ENCODE measurements around the gene STX8. TPM values are rescaled to one million over a fixed set of nuclear protein-coding genes. Genes with fewer than 3 reads are reported as not detected.

STX8 gene
- total RNA-seq, 4 donors from 2014 or later = 58.6 to 86.9 (median 66.3) TPM

DNA sequence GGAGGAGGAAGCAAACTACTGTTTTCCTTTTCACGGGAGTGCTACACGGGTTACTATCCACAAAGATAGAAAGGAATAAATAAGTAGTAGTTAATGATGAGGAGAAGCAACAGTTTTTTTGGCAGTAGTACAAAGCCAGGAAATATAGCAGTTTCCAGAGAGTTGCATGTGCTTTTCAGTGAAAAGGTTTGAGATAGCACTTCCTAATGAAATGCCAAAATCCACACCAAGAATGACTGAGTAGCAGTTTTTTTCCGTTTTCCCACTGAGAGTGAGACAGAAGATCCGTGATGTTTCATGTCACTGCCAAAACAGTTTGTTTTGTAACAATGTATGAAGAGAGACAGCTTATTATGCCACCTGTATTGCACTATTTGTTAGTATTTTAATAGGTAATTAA is 129.1 kb downstream of the STX8 start:
- ATAC-seq (ENCODE audit: low FRiP score) = no peak
- TF ChIP-seq CTCF (IDR thresholded peaks at IDR 0.05) = no peak

DNA sequence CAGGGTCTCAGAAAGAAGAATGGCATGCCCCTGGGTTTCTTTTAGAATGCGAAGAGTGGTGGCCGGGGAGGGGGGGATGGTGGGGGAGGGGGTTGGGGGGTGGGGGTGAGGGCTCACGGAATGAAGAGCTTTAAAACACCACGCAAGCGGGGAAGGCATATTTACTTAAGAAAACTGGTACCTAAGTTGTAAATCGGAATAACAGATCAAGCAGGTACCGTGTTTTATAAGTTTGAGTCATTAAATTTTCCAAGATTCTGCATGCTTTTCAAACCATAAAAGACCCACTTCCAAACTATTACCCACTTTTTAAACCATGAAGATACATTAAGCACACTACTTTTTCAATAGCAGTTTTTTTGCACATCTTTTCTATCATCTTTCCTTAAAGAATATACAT is 130.2 kb downstream of the STX8 start:
- no peak for ATAC-seq (ENCODE audit: low FRiP score)
- DNase-seq (ENCODE audit: low spot score) = no peak
- no peak for TF ChIP-seq CTCF (IDR thresholded peaks at IDR 0.05)

More for the DNA sequence above, 129.1 kb downstream of the STX8 start:
- no peak for DNase-seq (ENCODE audit: low spot score)

GRCh38 chr17:9444687-9445086 is 130.9 kb downstream of the STX8 start:
- ATAC-seq (ENCODE audit: low FRiP score) (no peak), DNase-seq (ENCODE audit: low spot score) (no peak)
- no peak for TF ChIP-seq CTCF (IDR thresholded peaks at IDR 0.05)

DNA sequence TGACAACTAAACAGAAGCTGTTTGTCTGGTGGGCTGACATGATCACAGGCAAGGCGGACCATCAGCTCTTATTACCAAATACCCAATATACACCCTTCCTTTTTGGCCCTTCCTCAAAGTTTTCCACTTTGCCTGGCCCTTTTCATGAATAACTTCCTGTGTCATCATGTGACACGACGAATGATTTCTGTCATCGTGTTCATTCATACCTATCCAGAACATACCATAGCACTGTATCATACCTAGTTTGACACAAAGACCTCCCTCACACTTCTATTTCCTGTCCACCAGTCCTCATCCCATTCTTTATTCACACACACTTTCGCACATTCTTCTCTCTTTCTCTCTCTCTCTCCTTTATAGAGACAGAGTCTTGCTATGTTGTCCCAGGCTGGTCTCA is 131.8 kb downstream of the STX8 start:
- ATAC-seq (ENCODE audit: low FRiP score) (no peak), DNase-seq (ENCODE audit: low spot score) (no peak)
- no peak for TF ChIP-seq CTCF (IDR thresholded peaks at IDR 0.05)

- DNase-seq (ENCODE audit: low spot score) (no peak), ATAC-seq (ENCODE audit: low FRiP score) (no peak)
- no peak for TF ChIP-seq CTCF (IDR thresholded peaks at IDR 0.05)
Observed at GRCh38 chr17:9439851-9440250, 135.8 kb downstream of the STX8 start.

DNA sequence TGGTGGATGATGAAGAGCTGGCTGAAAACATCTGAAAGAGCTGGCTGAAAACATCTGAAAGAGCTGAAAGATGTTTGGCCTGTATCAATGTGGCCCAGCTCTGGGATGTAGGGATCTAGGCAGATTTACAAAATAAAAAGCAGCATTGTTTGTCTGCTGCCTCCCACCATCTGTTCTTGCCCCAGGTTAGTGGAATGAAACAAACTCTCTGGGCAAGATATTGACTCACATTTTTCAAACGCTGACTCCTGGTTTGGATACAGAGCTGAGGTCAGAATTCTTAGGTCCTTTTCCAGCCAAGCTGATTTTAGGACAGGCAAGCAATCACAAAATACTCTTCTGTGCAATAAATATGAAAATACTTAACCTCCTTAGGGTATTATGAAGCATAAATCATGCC is 139.0 kb downstream of the STX8 start:
- ATAC-seq (ENCODE audit: low FRiP score) (no peak), DNase-seq (ENCODE audit: low spot score) (no peak)
- no peak for TF ChIP-seq CTCF (IDR thresholded peaks at IDR 0.05)

DNA sequence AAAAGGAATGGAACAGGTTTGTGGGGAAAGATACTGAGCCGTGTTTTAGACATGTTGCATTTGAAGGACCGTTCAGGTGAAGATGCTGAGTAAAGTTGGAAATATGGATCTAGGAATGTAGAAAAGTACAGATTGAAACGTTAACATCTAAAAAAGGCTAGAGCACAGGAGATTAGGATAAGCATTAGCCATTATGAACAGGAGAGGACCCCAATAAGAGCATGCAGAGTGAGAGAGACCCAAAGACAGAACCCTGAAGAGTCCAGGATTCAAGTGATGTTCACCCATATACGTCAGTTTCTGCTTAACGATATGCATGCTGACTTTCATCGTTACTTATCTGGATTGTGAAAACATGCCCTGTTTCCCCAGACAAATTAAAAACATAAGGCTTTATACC is 140.5 kb downstream of the STX8 start:
- DNase-seq (ENCODE audit: low spot score) (no peak), ATAC-seq (ENCODE audit: low FRiP score) (no peak)
- TF ChIP-seq CTCF (IDR thresholded peaks at IDR 0.05) = no peak

All from omental fat pad (tissue), 4 donors.